Muscle layer of colon (tissue), 2 donors: ENCODE data around the gene TSPAN10.
"Not testable (repeated sequence)": the region's sequence is repeated elsewhere in the genome, so short reads cannot be mapped to it uniquely, and the experiment has no call there.

Experiments
- H3K27ac ChIP-seq: one replicate; pipeline ENCODE4 v1.7.0; 2013; ENCODE audit warnings: low read depth, mild to moderate bottlenecking, low read length, moderate library complexity
- H3K27me3 ChIP-seq, 2 donors: one replicate each; pipeline ENCODE4 v1.7.0; 2013; ENCODE audit warnings: low read length in 2 of 2, mild to moderate bottlenecking in 2 of 2; ENCODE audit not compliant: insufficient read depth in 2 of 2, control insufficient read depth in 1 of 2
- H3K36me3 ChIP-seq: one replicate; pipeline ENCODE4 v1.7.0; 2013; ENCODE audit warnings: mild to moderate bottlenecking, low read length; ENCODE audit not compliant: insufficient read depth
- H3K4me1 ChIP-seq: one replicate; pipeline ENCODE4 v1.7.0; 2013; ENCODE audit warnings: mild to moderate bottlenecking, low read length; ENCODE audit not compliant: insufficient read depth
- H3K4me3 ChIP-seq, 2 donors: one replicate each; pipeline ENCODE4 v1.7.0; 2013; ENCODE audit warnings: low read length in 2 of 2, low read depth in 1 of 2, mild to moderate bottlenecking in 1 of 2, moderate library complexity in 1 of 2
- H3K9ac ChIP-seq: one replicate; pipeline ENCODE4 v1.7.0; 2013; ENCODE audit warnings: low read length
- H3K9me3 ChIP-seq: one replicate; pipeline ENCODE4 v1.7.0; 2013; ENCODE audit warnings: mild to moderate bottlenecking, low read length
- donor health status: abdominal sarcoma.
- donor health status: Adenocarcinoma of cecum.

The TSPAN10 gene

GRCh38 chr17:81608605-81609004 is 28.4 kb upstream of the TSPAN10 start:
- Histone ChIP-seq H3K27me3 (no peaks in the 10 kb centered on the region), H3K9ac (no peak overlapping the region), H3K4me3 (no peak overlapping the region), H3K36me3 (peaks cover 52% of the 10 kb centered on the region), H3K9me3 (no peaks in the 10 kb centered on the region), H3K27ac (no peak overlapping the region), H3K4me1 (peaks cover 9% of the 10 kb centered on the region)

- Histone ChIP-seq H3K9me3 (no peaks in the 10 kb centered on the region), H3K36me3 (peaks cover 41% of the 10 kb centered on the region), H3K4me3 (no peak overlapping the region), H3K9ac (no peak overlapping the region), H3K4me1 (peaks cover 15% of the 10 kb centered on the region), H3K27ac (no peak overlapping the region), H3K27me3 (no peaks in the 10 kb centered on the region)
Measured at GRCh38 chr17:81609541-81610311, 27.3 kb upstream of the TSPAN10 start.

DNA sequence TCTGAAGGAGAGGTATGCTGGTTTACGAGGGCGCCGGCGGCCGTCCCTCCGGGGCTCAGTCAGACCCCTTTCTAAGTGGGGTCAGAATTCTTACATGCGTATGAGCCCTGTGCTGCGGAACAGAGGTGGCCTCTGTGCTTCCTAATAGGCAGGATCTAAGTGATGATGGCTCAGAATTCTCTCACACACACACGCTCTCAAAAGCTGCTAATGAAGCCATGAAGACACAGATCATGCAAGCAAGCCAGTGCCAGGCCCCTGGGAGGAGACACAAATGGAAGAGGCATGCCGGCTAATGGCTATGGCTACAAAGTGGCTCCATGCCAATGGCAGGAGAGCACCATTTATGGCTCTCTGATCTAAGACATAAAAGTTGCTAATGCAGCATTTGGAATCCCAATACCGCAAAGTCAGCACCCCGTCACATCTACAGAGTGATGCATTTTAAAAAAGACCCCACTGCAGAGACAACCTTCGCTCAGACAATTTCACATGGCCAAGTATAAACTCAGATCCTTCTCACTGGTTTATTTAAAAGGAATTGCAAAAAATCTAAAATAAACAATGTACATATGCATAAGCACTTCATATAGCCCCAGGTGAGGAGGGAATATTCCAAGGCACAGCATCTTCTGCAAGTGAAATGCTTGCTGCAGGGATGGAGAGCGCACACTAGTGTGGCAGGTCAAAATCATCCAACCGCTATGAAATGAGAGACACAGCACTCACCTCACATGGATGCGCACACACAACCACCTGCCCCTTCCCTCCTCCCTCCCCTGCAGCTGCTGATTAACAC is 24.6 kb upstream of the TSPAN10 start:
- Histone ChIP-seq H3K27ac (no peak overlapping the region), H3K4me1 (peaks cover 16% of the 10 kb centered on the region), H3K9ac (no peak overlapping the region), H3K27me3 (no peaks in the 10 kb centered on the region), H3K9me3 (no peaks in the 10 kb centered on the region), H3K4me3 (no peak overlapping the region), H3K36me3 (peaks cover 30% of the 10 kb centered on the region)

DNA sequence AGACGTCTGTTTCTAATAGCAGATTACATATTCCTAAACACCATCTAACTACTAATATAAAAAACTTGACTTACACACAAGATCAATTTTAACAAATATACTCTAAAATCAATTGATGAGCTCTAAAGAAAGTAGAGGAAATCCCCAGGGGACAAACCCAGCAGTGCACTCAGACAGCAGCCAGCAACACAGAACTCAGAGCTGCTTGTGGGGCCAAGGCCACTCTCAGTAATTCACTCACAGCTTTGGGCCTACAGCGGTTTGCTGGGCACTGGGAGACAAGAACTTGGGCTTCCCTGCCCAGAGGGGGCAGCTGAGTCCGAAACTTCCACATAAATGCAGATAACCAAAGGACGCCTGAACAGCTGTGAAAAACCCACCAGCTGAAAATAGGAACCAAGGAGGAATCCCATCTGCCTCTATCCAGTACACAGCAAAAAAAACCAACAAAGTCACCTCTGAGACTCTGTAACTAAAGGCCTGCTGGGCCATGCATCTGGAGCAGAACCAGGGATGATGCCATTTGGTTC is 21.5 kb upstream of the TSPAN10 start:
- Histone ChIP-seq H3K27me3 (no peaks in the 10 kb centered on the region), H3K9ac (no peak overlapping the region), H3K4me1 (peaks cover 16% of the 10 kb centered on the region), H3K27ac (no peak overlapping the region), H3K9me3 (no peaks in the 10 kb centered on the region), H3K4me3 (no peak overlapping the region), H3K36me3 (peaks cover 13% of the 10 kb centered on the region)

- Histone ChIP-seq H3K9ac (no peak overlapping the region), H3K4me3 (no peak overlapping the region), H3K36me3 (peaks cover 27% of the 10 kb centered on the region), H3K27ac (no peak overlapping the region), H3K27me3 (no peaks in the 10 kb centered on the region), H3K9me3 (no peaks in the 10 kb centered on the region), H3K4me1 (peaks cover 16% of the 10 kb centered on the region)
Measured at GRCh38 chr17:81616877-81617276, 20.1 kb upstream of the TSPAN10 start.

DNA sequence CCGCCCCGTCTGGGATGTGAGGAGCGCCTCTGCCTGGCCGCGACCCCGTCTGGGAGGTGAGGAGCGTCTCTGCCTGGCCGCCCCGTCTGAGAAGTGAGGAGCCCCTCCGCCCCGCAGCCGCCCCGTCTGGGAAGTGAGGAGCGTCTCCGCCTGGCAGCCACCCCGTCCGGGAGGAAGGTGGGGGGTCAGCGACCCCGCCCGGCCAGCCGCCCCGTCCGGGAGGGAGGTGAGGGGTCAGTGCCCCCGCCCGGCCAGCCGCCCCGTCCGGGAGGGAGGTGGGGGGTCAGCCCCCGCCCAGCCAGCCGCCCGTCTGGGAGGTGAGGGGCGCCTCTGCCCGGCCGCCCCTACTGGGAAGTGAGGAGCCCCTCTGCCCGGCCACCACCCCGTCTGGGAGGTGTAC is 18.7 kb upstream of the TSPAN10 start:
- H3K4me1 ChIP-seq, H3K27me3 ChIP-seq, H3K27ac ChIP-seq, H3K4me3 ChIP-seq, H3K9ac ChIP-seq, H3K9me3 ChIP-seq: not testable (repeated sequence)
- H3K36me3 ChIP-seq: peaks cover 38% of the 10 kb centered on the region

- Histone ChIP-seq H3K4me3 (no peak overlapping the region), H3K27me3 (no peaks in the 10 kb centered on the region), H3K9me3 (no peaks in the 10 kb centered on the region), H3K9ac (no peak overlapping the region), H3K36me3 (peaks cover 63% of the 10 kb centered on the region), H3K27ac (no peak overlapping the region), H3K4me1 (no peaks in the 10 kb centered on the region)
Measured at GRCh38 chr17:81621494-81622130, 15.4 kb upstream of the TSPAN10 start.

GRCh38 chr17:81630274-81630673 is 6.7 kb upstream of the TSPAN10 start:
- peaks cover 7% of the 10 kb centered on the region for H3K4me1 ChIP-seq
- no peaks in the 10 kb centered on the region for H3K27me3 ChIP-seq
- H3K36me3 ChIP-seq: peaks cover 14% of the 10 kb centered on the region
- no peak overlapping the region for H3K27ac ChIP-seq
- H3K9me3 ChIP-seq: no peaks in the 10 kb centered on the region
- H3K9ac ChIP-seq: no peak overlapping the region
- H3K4me3 ChIP-seq: no peak overlapping the region

DNA sequence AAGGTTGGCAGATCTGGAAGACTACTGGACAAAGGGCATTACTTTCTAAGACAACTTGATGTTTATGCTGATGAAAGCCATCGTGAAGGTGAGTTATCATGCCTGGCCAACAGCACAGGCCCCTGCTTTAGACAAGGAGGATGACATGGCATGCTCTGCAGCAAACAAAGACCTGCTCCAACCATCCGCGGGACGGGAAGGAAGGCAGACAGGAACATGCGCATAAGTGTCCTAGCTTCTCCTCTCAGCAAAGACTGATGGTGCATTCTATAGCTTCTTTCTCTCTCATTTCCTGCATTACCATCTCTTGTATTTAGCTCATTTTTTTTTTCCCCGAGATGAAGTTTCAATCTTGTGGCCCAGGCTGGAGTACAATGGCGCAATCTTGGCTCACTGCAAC is 5.5 kb upstream of the TSPAN10 start:
- Histone ChIP-seq H3K9me3 (no peaks in the 10 kb centered on the region), H3K4me3 (no peak overlapping the region), H3K36me3 (peaks cover 6% of the 10 kb centered on the region), H3K27ac (no peak overlapping the region), H3K9ac (no peak overlapping the region), H3K4me1 (peaks cover 17% of the 10 kb centered on the region), H3K27me3 (no peaks in the 10 kb centered on the region)

DNA sequence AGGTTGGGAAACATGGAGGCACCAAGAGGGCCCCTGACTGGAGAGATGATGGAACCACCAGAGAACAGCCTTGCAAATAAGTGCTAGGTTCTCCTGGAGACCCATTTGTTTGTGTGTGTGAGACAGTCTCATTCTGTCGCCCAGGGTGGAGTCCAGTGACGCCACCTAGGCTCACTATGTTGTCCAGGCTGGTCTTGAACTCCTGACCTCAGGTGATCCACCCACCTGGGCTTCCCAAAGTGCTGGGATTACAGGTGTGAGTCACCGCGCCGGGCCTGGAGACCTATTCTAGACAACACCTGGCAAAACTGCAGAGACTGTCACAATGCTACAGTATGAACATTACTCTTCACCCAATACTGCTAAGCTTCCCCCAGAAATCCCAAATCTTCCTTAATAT is 1.6 kb upstream of the TSPAN10 start:
- H3K4me3 ChIP-seq: peak overlapping the region in 1 of 2 donors; percentile 85
- no peak overlapping the region for H3K27ac ChIP-seq
- no peaks in the 10 kb centered on the region for H3K9me3 ChIP-seq
- H3K9ac ChIP-seq: peak overlapping the region; percentile 87
- no peaks in the 10 kb centered on the region for H3K36me3 ChIP-seq
- H3K4me1 ChIP-seq: peaks cover 17% of the 10 kb centered on the region
- H3K27me3 ChIP-seq: no peaks in the 10 kb centered on the region

DNA sequence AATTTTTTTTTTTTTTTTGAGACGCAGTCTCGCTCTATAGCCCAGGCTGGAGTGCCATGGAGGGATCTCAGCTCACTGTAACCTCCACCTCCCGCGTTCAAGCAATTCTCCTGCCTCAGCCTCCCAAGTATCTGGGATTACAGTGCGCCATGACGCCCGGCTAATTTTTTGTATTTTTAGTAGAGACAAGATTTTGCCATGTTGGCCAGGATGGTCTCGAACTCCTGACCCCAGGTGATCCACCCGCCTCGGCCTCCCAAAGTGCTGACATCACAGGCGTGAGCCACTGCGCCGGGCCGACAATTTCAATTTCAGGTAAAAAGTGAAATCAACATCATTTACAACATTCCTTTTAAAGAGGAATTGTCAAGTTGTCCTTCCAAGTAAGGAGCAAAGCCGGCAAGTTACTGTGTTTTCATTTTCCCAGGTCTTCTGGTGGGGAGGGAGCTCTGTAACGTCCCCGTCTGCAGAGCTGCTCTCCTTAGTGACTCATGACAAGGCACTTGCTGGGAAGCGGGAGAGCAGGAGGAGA is 957 bp upstream of the TSPAN10 start:
- Histone ChIP-seq H3K27me3 (no peaks in the 10 kb centered on the region), H3K4me3 (peak overlapping the region; percentile 59 to 85), H3K36me3 (no peaks in the 10 kb centered on the region), H3K27ac (peak overlapping the region; percentile 87), H3K4me1 (peaks cover 17% of the 10 kb centered on the region), H3K9ac (peak overlapping the region; percentile 87), H3K9me3 (no peaks in the 10 kb centered on the region)
